ENCODE measurements around the gene DHRS9. TPM values are rescaled to one million over a fixed set of nuclear protein-coding genes. Genes with fewer than 3 reads are reported as not detected.

Gene DHRS9
- total RNA-seq, 2 donors from 2014 or later = 31.4 to 135 TPM

- no peak for TF ChIP-seq CTCF (IDR thresholded peaks at IDR 0.05)
- Histone ChIP-seq H3K4me1 (peaks cover 0 to 26% of the 10 kb centered on the region in 2 donors), H3K27ac (no peak overlapping the region)
Observed at GRCh38 chr2:169073963-169074751, 4.8 kb downstream of the DHRS9 start.

GRCh38 chr2:169077674-169078240 lies 8.4 kb downstream of the DHRS9 start:
- peaks cover 0 to 26% of the 10 kb centered on the region in 2 donors for H3K4me1 ChIP-seq
- no peaks in the 10 kb centered on the region for H3K9me3 ChIP-seq
- H3K4me3 ChIP-seq = no peak overlapping the region
- H3K27ac ChIP-seq = peak overlapping the region; percentile 3 to 82
- DNase-seq (ENCODE audit: low spot score) = no peak
- no peak for TF ChIP-seq CTCF (IDR thresholded peaks at IDR 0.05)
- no peaks in the 10 kb centered on the region for H3K36me3 ChIP-seq
- H3K27me3 ChIP-seq = no peaks in the 10 kb centered on the region

More at GRCh38 chr2:169073963-169074751, 4.8 kb downstream of the DHRS9 start:
- Histone ChIP-seq H3K36me3 (no peaks in the 10 kb centered on the region), H3K9me3 (no peaks in the 10 kb centered on the region), H3K4me3 (no peak overlapping the region), H3K27me3 (no peaks in the 10 kb centered on the region)
- no peak for DNase-seq (ENCODE audit: low spot score)

GRCh38 chr2:169080250-169081069 lies 11.1 kb downstream of the DHRS9 start:
- Histone ChIP-seq H3K27ac (peak overlapping the region in 1 of 2 donors; percentile 54), H3K36me3 (peaks cover 6% of the 10 kb centered on the region), H3K4me1 (peaks cover 0 to 13% of the 10 kb centered on the region in 2 donors), H3K27me3 (no peaks in the 10 kb centered on the region), H3K4me3 (no peak overlapping the region), H3K9me3 (peaks cover 0 to 15% of the 10 kb centered on the region in 2 donors)
- no peak for DNase-seq (ENCODE audit: low spot score)
- no peak for TF ChIP-seq CTCF (IDR thresholded peaks at IDR 0.05)

- H3K4me1 ChIP-seq = peaks cover 0 to 13% of the 10 kb centered on the region in 2 donors
- no peaks in the 10 kb centered on the region for H3K27me3 ChIP-seq
Observed at GRCh38 chr2:169081551-169081950, 12.2 kb downstream of the DHRS9 start.

More at GRCh38 chr2:169081551-169081950, 12.2 kb downstream of the DHRS9 start:
- no peak for DNase-seq (ENCODE audit: low spot score)
- TF ChIP-seq CTCF (IDR thresholded peaks at IDR 0.05) = no peak
- Histone ChIP-seq H3K27ac (peak overlapping the region; percentile 46 to 80), H3K9me3 (peaks cover 0 to 22% of the 10 kb centered on the region in 2 donors), H3K36me3 (peaks cover 6% of the 10 kb centered on the region), H3K4me3 (peak overlapping the region; percentile 27 to 39)
